Measurements from ENCODE around the gene TMEM209.

GRCh38 chr7:130196476-130196875 lies 8.7 kb downstream of the TMEM209 start:
- TF ChIP-seq CTCF (IDR thresholded peaks at IDR 0.05; ENCODE audit: low read length): no peak
- no peak for TF ChIP-seq EZH2 (IDR thresholded peaks at IDR 0.05; ENCODE audit: borderline replicate concordance, low read length)
